Breast epithelium (tissue), 3 donors: ENCODE measurements around the gene OCA2.

Experiments used
- POLR2A ChIP-seq: fragments of 450-650 bp; IDR thresholded peaks from one replicate; pipeline ENCODE4 v1.6.1; 2016; ENCODE audit warnings: antibody characterized with exemption, mild to moderate bottlenecking, moderate library complexity
- TF ChIP-seq, protein P1 (sequence below), 3 donors: fragments of 450-650 bp; IDR thresholded peaks; one replicate each; pipeline ENCODE4 v1.5.1; 2016 to 2017; ENCODE audit warnings: antibody characterized with exemption in 3 of 3, mild to moderate bottlenecking in 3 of 3, moderate library complexity in 3 of 3

DNA sequence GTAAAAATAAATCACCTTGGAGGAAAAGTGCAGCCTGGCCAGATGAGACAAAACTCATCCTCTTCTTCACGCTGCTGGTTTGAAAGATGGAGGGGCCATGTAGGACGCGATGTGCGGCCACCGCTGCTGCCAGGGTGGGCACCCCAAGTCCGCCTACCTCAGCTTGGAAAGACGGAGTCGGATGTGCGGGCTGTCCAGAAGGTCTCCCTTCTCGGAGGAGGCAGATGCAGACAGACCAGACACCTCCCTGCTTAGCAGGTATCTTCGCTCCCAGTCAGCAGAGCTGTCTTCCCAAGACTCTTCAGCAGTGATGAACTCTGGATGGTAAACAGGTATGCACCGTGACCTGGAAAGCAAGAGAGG lies 71.4 kb downstream of the OCA2 start:
- TF ChIP-seq, protein P1, sequence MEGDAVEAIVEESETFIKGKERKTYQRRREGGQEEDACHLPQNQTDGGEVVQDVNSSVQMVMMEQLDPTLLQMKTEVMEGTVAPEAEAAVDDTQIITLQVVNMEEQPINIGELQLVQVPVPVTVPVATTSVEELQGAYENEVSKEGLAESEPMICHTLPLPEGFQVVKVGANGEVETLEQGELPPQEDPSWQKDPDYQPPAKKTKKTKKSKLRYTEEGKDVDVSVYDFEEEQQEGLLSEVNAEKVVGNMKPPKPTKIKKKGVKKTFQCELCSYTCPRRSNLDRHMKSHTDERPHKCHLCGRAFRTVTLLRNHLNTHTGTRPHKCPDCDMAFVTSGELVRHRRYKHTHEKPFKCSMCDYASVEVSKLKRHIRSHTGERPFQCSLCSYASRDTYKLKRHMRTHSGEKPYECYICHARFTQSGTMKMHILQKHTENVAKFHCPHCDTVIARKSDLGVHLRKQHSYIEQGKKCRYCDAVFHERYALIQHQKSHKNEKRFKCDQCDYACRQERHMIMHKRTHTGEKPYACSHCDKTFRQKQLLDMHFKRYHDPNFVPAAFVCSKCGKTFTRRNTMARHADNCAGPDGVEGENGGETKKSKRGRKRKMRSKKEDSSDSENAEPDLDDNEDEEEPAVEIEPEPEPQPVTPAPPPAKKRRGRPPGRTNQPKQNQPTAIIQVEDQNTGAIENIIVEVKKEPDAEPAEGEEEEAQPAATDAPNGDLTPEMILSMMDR (IDR thresholded peaks at IDR 0.05), result no peak
- TF ChIP-seq POLR2A, result no peak
